ENCODE results near the gene NUMBL.
"Not testable (repeated sequence)": the region's sequence is repeated elsewhere in the genome, so short reads cannot be mapped to it uniquely, and the experiment has no call there.

NUMBL gene

GRCh38 chr19:40690050-40690692, at the start of gene NUMBL:
Gene NUMBL, minus strand, starts transcription at chr19:40690651. Its CDS starts 168 bp downstream, at chr19:40690483.
- DNase-seq (ENCODE audit: low read depth) = no peak

GRCh38 chr19:40739030-40739839, 48.8 kb upstream of the NUMBL start:
- no peak for DNase-seq (ENCODE audit: low read depth)

- no peak for DNase-seq (ENCODE audit: low read depth)
Measured at GRCh38 chr19:40737102-40737644, 46.7 kb upstream of the NUMBL start.

- DNase-seq (ENCODE audit: low read depth) = no peak
Measured at GRCh38 chr19:40736661-40737060, 46.2 kb upstream of the NUMBL start.

- no peak for DNase-seq (ENCODE audit: low read depth)
Measured at GRCh38 chr19:40735013-40735771, 44.7 kb upstream of the NUMBL start.

GRCh38 chr19:40733149-40733548, 42.7 kb upstream of the NUMBL start:
- DNase-seq (ENCODE audit: low read depth) = no peak

- not testable (repeated sequence) for DNase-seq (ENCODE audit: low read depth)
Measured at GRCh38 chr19:40732304-40732703, 41.9 kb upstream of the NUMBL start.

GRCh38 chr19:40730065-40730464, 39.6 kb upstream of the NUMBL start:
- DNase-seq (ENCODE audit: low read depth) = not testable (repeated sequence)

- DNase-seq (ENCODE audit: low read depth) = no peak
Measured at GRCh38 chr19:40726279-40726678, 35.8 kb upstream of the NUMBL start.

- DNase-seq (ENCODE audit: low read depth) = no peak
Measured at GRCh38 chr19:40724855-40725254, 34.4 kb upstream of the NUMBL start.

- DNase-seq (ENCODE audit: low read depth) = no peak
Measured at GRCh38 chr19:40724315-40724714, 33.9 kb upstream of the NUMBL start.

GRCh38 chr19:40723661-40724254, 33.3 kb upstream of the NUMBL start:
- no peak for DNase-seq (ENCODE audit: low read depth)

GRCh38 chr19:40721936-40722661, 31.6 kb upstream of the NUMBL start:
- DNase-seq (ENCODE audit: low read depth) = no peak

- DNase-seq (ENCODE audit: low read depth) = no peak
Measured at GRCh38 chr19:40721140-40721486, 30.7 kb upstream of the NUMBL start.

GRCh38 chr19:40719414-40719894, 29.0 kb upstream of the NUMBL start:
- no peak for DNase-seq (ENCODE audit: low read depth)

GRCh38 chr19:40718774-40719391, 28.4 kb upstream of the NUMBL start:
- no peak for DNase-seq (ENCODE audit: low read depth)

- no peak for DNase-seq (ENCODE audit: low read depth)
Measured at GRCh38 chr19:40717880-40718773, 27.7 kb upstream of the NUMBL start.

GRCh38 chr19:40717325-40717879, 27.0 kb upstream of the NUMBL start:
- DNase-seq (ENCODE audit: low read depth) = no peak

Measured in stimulated activated CD8-positive, alpha-beta memory T cell treated with anti-CD3 and anti-CD28 coated beads, Interleukin-15, amount 100 ng/mL, for 24 hours (primary cell).